ENCODE results near the gene ARHGAP24. TPM values are rescaled to one million over a fixed set of nuclear protein-coding genes. Genes with fewer than 3 reads are reported as not detected.
A peak's percentile ranks its signal among the peaks of the same experiment; 100 is the strongest.

ARHGAP24 gene
- total and polyA plus RNA-seq, 2 experiments from 2014 or later = 0.21 to 0.36 TPM

DNA sequence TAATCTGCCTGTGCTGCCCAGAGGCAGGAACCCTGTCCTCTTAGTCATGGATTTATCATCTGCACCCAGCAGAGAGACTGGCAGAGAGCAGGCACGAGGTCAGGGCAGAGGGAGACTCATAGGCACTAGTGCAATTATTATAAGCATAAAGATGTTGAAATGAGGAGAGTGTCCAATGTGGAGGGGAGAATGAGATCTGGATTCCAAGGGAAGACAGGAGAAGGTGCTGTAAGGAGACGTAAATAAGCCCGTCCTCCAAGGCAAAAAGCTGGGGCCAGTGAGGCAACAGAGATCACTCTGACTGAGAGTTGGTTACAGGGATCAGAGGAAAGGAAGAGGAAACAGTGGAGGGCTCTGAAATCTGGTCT, 478.7 kb downstream of the ARHGAP24 start:
- no peak for DNase-seq (ENCODE audit: low spot score)
- peaks cover 31% of the 10 kb centered on the region for H3K4me1 ChIP-seq (ENCODE audit: insufficient read depth)
- H3K4me2 ChIP-seq = no peak overlapping the region
- H3K79me2 ChIP-seq (replicated peaks; ENCODE audit: insufficient read depth) = no peaks in the 10 kb centered on the region
- peak overlapping the region; percentile 49 for H2AFZ ChIP-seq
- no peaks in the 10 kb centered on the region for H3K36me3 ChIP-seq (ENCODE audit: insufficient read depth)
- H3K27ac ChIP-seq (ENCODE audit: low read depth) = peak overlapping the region; percentile 41; the same call in 1 of the 2 replicates
- Mint-ChIP-seq H3K9me3 (no peaks in the 10 kb centered on the region), H3K27ac (no peak overlapping the region), H3K27me3 (ENCODE audit: insufficient read depth, low read depth, poor library complexity) (peaks cover 2% of the 10 kb centered on the region), H3K4me3 (no peak overlapping the region), H3K4me1 (peaks cover 16% of the 10 kb centered on the region), H3K36me3 (ENCODE audit: low read depth) (no peaks in the 10 kb centered on the region)
- TF ChIP-seq, protein P1, sequence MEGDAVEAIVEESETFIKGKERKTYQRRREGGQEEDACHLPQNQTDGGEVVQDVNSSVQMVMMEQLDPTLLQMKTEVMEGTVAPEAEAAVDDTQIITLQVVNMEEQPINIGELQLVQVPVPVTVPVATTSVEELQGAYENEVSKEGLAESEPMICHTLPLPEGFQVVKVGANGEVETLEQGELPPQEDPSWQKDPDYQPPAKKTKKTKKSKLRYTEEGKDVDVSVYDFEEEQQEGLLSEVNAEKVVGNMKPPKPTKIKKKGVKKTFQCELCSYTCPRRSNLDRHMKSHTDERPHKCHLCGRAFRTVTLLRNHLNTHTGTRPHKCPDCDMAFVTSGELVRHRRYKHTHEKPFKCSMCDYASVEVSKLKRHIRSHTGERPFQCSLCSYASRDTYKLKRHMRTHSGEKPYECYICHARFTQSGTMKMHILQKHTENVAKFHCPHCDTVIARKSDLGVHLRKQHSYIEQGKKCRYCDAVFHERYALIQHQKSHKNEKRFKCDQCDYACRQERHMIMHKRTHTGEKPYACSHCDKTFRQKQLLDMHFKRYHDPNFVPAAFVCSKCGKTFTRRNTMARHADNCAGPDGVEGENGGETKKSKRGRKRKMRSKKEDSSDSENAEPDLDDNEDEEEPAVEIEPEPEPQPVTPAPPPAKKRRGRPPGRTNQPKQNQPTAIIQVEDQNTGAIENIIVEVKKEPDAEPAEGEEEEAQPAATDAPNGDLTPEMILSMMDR (conservative IDR thresholded peaks at IDR 0.05; ENCODE audit: low read depth in 2 of 2) = no peak
- TF ChIP-seq CREB1 (CRISPR knock-in tag; IDR thresholded peaks at IDR 0.05; ENCODE audit: low read depth) (no peak), ZNF462 (CRISPR knock-in tag; IDR thresholded peaks at IDR 0.05) (no peak), ZNF331 (CRISPR knock-in tag; IDR thresholded peaks at IDR 0.05; ENCODE audit: low read depth) (no peak), STAT1 (IDR thresholded peaks at IDR 0.05; ENCODE audit: unreplicated experiment) (no peak), POLR2AphosphoS5 (IDR thresholded peaks at IDR 0.05; ENCODE audit: low read depth) (no peak), ZNF114 (CRISPR knock-in tag; IDR thresholded peaks at IDR 0.05) (no peak), EZH2 (IDR thresholded peaks at IDR 0.05; ENCODE audit: low read depth, unreplicated experiment) (no peak), ETS1 (IDR thresholded peaks at IDR 0.05) (no peak), EZH2phosphoT487 (IDR thresholded peaks at IDR 0.05; ENCODE audit: unreplicated experiment) (no peak), JUNB (IDR thresholded peaks at IDR 0.05; ENCODE audit: unreplicated experiment) (no peak), NANOG (IDR thresholded peaks at IDR 0.05; ENCODE audit: borderline replicate concordance) (no peak)
- TF ChIP-seq, protein P2, sequence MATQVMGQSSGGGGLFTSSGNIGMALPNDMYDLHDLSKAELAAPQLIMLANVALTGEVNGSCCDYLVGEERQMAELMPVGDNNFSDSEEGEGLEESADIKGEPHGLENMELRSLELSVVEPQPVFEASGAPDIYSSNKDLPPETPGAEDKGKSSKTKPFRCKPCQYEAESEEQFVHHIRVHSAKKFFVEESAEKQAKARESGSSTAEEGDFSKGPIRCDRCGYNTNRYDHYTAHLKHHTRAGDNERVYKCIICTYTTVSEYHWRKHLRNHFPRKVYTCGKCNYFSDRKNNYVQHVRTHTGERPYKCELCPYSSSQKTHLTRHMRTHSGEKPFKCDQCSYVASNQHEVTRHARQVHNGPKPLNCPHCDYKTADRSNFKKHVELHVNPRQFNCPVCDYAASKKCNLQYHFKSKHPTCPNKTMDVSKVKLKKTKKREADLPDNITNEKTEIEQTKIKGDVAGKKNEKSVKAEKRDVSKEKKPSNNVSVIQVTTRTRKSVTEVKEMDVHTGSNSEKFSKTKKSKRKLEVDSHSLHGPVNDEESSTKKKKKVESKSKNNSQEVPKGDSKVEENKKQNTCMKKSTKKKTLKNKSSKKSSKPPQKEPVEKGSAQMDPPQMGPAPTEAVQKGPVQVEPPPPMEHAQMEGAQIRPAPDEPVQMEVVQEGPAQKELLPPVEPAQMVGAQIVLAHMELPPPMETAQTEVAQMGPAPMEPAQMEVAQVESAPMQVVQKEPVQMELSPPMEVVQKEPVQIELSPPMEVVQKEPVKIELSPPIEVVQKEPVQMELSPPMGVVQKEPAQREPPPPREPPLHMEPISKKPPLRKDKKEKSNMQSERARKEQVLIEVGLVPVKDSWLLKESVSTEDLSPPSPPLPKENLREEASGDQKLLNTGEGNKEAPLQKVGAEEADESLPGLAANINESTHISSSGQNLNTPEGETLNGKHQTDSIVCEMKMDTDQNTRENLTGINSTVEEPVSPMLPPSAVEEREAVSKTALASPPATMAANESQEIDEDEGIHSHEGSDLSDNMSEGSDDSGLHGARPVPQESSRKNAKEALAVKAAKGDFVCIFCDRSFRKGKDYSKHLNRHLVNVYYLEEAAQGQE (IDR thresholded peaks at IDR 0.05; ENCODE audit: unreplicated experiment) = no peak
- H3K27me3 ChIP-seq (ENCODE audit: insufficient read depth) = no peaks in the 10 kb centered on the region
- no peaks in the 10 kb centered on the region for H3F3A ChIP-seq (replicated peaks; ENCODE audit: low read depth)
- H3K9me2 ChIP-seq (ENCODE audit: insufficient read depth) = peaks cover 6% of the 10 kb centered on the region; the same call in 1 of the 2 replicates
- H4K20me1 ChIP-seq (replicated peaks; ENCODE audit: insufficient read depth) = no peaks in the 10 kb centered on the region
- peak; percentile 57 for ATAC-seq
- H3K4me3 ChIP-seq = no peak overlapping the region
